ENCODE data around the gene NDRG4.

NDRG4 gene

GRCh38 chr16:58499615-58500351 lies at the start of gene NDRG4:
NDRG4 (plus strand) TSS chr16:58500143; CDS start chr16:58500249, 106 bp downstream.
- peak; percentile 55 for DNase-seq (ENCODE audit: low read depth)

- DNase-seq (ENCODE audit: low read depth): no peak
Measured at GRCh38 chr16:58450590-58450989, 49.4 kb upstream of the NDRG4 start.

- DNase-seq (ENCODE audit: low read depth): no peak
Measured at GRCh38 chr16:58451265-58451689, 48.7 kb upstream of the NDRG4 start.

- peak; percentile 10 for DNase-seq (ENCODE audit: low read depth)
Measured at GRCh38 chr16:58451945-58452401, 48.0 kb upstream of the NDRG4 start.

GRCh38 chr16:58452640-58453039 lies 47.3 kb upstream of the NDRG4 start:
- DNase-seq (ENCODE audit: low read depth): no peak

GRCh38 chr16:58454178-58454577 lies 45.8 kb upstream of the NDRG4 start:
- DNase-seq (ENCODE audit: low read depth): no peak

GRCh38 chr16:58454856-58455255 lies 45.1 kb upstream of the NDRG4 start:
- DNase-seq (ENCODE audit: low read depth): no peak

GRCh38 chr16:58455750-58456149 lies 44.2 kb upstream of the NDRG4 start:
- no peak for DNase-seq (ENCODE audit: low read depth)

GRCh38 chr16:58456193-58456592 lies 43.8 kb upstream of the NDRG4 start:
- DNase-seq (ENCODE audit: low read depth): no peak

GRCh38 chr16:58458606-58459343 lies 41.2 kb upstream of the NDRG4 start:
- DNase-seq (ENCODE audit: low read depth): no peak

- peak; percentile 32 for DNase-seq (ENCODE audit: low read depth)
Measured at GRCh38 chr16:58459344-58460218, 40.4 kb upstream of the NDRG4 start.

- DNase-seq (ENCODE audit: low read depth): no peak
Measured at GRCh38 chr16:58460219-58460610, 39.7 kb upstream of the NDRG4 start.

- DNase-seq (ENCODE audit: low read depth): no peak
Measured at GRCh38 chr16:58461056-58461455, 38.9 kb upstream of the NDRG4 start.

- DNase-seq (ENCODE audit: low read depth): no peak
Measured at GRCh38 chr16:58461640-58462039, 38.3 kb upstream of the NDRG4 start.

GRCh38 chr16:58462089-58462488 lies 37.9 kb upstream of the NDRG4 start:
- no peak for DNase-seq (ENCODE audit: low read depth)

- DNase-seq (ENCODE audit: low read depth): no peak
Measured at GRCh38 chr16:58462499-58462996, 37.4 kb upstream of the NDRG4 start.

GRCh38 chr16:58462997-58463941 lies 36.7 kb upstream of the NDRG4 start:
- no peak for DNase-seq (ENCODE audit: low read depth)

GRCh38 chr16:58464047-58464915 lies 35.7 kb upstream of the NDRG4 start:
- DNase-seq (ENCODE audit: low read depth): no peak

GRCh38 chr16:58464916-58465731 lies 34.8 kb upstream of the NDRG4 start:
- no peak for DNase-seq (ENCODE audit: low read depth)
